CD4-positive, CD25-positive, alpha-beta regulatory T cell (primary cell): Measurements from ENCODE around the gene HPCAL1. TPM values are rescaled to one million over a fixed set of nuclear protein-coding genes. Genes with fewer than 3 reads are reported as not detected.
A peak's percentile ranks its signal among the peaks of the same experiment; 100 is the strongest.

Experiments used
- ATAC-seq, 2 donors: fragments of 150-1000 bp; cut with Tn5 transposase; one replicate each; pipeline ENCODE4 v1.10.0; 2021; ENCODE audit warnings: low read depth in 2 of 2, moderate number of reproducible peaks in 2 of 2, moderate library complexity in 1 of 2
- DNase-seq, 3 donors: peaks; one replicate each; pipeline versions ENCODE4 v3.0.0 to v3.0.0-alpha.2; 2012 to 2022; ENCODE audit warnings: mixed read lengths in 1 of 3
- H3K27ac ChIP-seq: one replicate; pipeline ENCODE4 v1.7.0; 2013; ENCODE audit warnings: mild to moderate bottlenecking, low read length; ENCODE audit not compliant: insufficient read depth, poor library complexity, severe bottlenecking
- H3K27me3 ChIP-seq: one replicate; pipeline ENCODE4 v1.7.0; 2013; ENCODE audit warnings: low read length; ENCODE audit not compliant: control insufficient read depth, insufficient read depth
- H3K36me3 ChIP-seq: one replicate; pipeline ENCODE4 v1.7.0; 2013; ENCODE audit warnings: mild to moderate bottlenecking, low read length, moderate library complexity; ENCODE audit not compliant: control insufficient read depth, insufficient read depth
- H3K4me1 ChIP-seq: 2 replicates; pipeline ENCODE4 v1.7.0; 2013; ENCODE audit warnings: mild to moderate bottlenecking, low read length; ENCODE audit not compliant: insufficient read depth, control insufficient read depth, poor library complexity, severe bottlenecking
- H3K4me3 ChIP-seq: one replicate; pipeline ENCODE4 v1.7.0; 2013; ENCODE audit warnings: low read depth, mild to moderate bottlenecking, low read length, moderate library complexity
- H3K9me3 ChIP-seq, 2 experiments: 1 replicate in 1 of 2; 2 replicates in 1 of 2; pipeline ENCODE4 v1.7.0; 2013; ENCODE audit warnings: low read length in 2 of 2, mild to moderate bottlenecking in 1 of 2, moderate library complexity in 1 of 2; ENCODE audit not compliant: control insufficient read depth in 2 of 2
- H3K27ac Mint-ChIP-seq, 3 donors: one replicate each; pipeline ENCODE4 v1.8.0; 2020 to 2022; ENCODE audit warnings: mild to moderate bottlenecking in 3 of 3, mixed read lengths in 3 of 3, moderate library complexity in 2 of 3
- H3K27me3 Mint-ChIP-seq: one replicate; pipeline ENCODE4 v1.8.0; 2022; ENCODE audit warnings: mild to moderate bottlenecking, mixed read lengths
- H3K36me3 Mint-ChIP-seq: one replicate; pipeline ENCODE4 v1.8.0; 2020; ENCODE audit warnings: mixed read lengths
- H3K4me1 Mint-ChIP-seq, 4 donors: one replicate each; pipeline ENCODE4 v1.8.0; 2020 to 2022; ENCODE audit warnings: mixed read lengths in 4 of 4, mild to moderate bottlenecking in 1 of 4
- H3K4me3 Mint-ChIP-seq, 4 donors: one replicate each; pipeline ENCODE4 v1.8.0; 2020 to 2022; ENCODE audit warnings: mild to moderate bottlenecking in 4 of 4, mixed read lengths in 4 of 4, moderate library complexity in 3 of 4
- H3K9me3 Mint-ChIP-seq, 7 donors: one replicate each; pipeline ENCODE4 v1.8.0; 2020 to 2022; ENCODE audit warnings: mixed read lengths in 7 of 7, mild to moderate bottlenecking in 3 of 7, moderate library complexity in 2 of 7
- polyA plus RNA-seq, 4 donors: library from polyadenylated mRNA; unstranded; fragments of 300-500 nt; fragmentation: Illumina TruSeq; gene quantifications; one replicate each; pipeline ENCODE4 v1.2.3, GENCODE V29; 2021
- total RNA-seq: library from RNA; stranded (reverse); gene quantifications from one replicate; pipeline ENCODE4 v1.2.3, GENCODE V29; 2022

The HPCAL1 gene
- total RNA-seq (33.8 TPM), polyA plus RNA-seq (10 to 100 TPM; 80.6 to 95.6 (median 87.7) TPM)

DNA sequence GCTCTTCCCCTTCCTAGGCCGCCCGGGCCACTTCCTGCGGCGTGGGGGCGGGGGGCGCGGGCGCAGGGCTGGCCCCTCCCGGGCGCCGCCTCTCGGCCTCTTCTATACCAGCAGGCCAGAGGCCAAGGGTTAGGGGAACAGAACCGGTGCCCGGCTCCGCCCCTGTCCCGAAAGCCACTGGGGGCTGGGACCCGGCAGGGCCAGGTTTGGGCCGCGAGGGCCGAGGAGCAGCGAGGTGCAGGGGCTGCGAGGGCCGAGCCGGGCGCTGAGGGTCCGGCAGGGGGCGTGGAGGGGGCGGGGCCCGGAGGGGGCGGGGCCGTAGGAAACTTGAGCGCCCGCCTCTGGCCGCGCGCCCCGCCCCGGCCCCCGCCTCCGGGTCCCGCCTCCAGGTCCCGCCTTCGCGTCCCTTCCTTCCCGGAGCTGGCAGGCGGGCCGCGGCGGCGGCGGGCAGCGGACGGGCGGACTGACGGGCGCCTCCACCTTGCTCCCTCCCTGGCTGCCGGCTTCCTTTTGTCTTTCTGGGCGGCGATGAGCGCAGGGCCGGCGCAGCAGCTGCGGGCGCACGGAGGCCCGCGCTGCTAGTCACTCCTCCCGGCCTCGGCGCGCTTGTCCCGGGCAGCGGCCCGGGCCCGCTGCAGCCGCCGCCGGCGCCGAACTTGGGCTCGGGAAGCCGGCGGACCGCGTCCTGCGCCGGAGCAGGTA is at the start of gene HPCAL1:
Gene HPCAL1, plus strand, starts transcription at position 426 of the 702 bp plus-strand sequence. CDS start 116,854 bp downstream, outside the sequence.
- H3K9me3 Mint-ChIP-seq = no peaks in the 10 kb centered on the region
- Histone ChIP-seq H3K27ac (peak within 1 kb of the TSS; percentile 70), H3K36me3 (peaks cover 2% of the 10 kb centered on the region), H3K4me1 (peaks cover 64% of the 10 kb centered on the region), H3K9me3 (no peaks in the 10 kb centered on the region), H3K27me3 (no peaks in the 10 kb centered on the region), H3K4me3 (peak within 1 kb of the TSS; percentile 87)
- peak within 1 kb of the TSS; percentile 93 to 99 (median 98) for H3K4me3 Mint-ChIP-seq
- H3K27ac Mint-ChIP-seq = peak within 1 kb of the TSS; percentile 41 to 94 (median 94)
- H3K27me3 Mint-ChIP-seq = peaks cover 8% of the 10 kb centered on the region
- DNase-seq (peak; percentile 78 to 89 (median 86)), ATAC-seq (peak; percentile 78 to 84)
- H3K4me1 Mint-ChIP-seq = peaks cover 17 to 72% (median 46%) of the 10 kb centered on the region in 4 donors
- no peaks in the 10 kb centered on the region for H3K36me3 Mint-ChIP-seq

DNA sequence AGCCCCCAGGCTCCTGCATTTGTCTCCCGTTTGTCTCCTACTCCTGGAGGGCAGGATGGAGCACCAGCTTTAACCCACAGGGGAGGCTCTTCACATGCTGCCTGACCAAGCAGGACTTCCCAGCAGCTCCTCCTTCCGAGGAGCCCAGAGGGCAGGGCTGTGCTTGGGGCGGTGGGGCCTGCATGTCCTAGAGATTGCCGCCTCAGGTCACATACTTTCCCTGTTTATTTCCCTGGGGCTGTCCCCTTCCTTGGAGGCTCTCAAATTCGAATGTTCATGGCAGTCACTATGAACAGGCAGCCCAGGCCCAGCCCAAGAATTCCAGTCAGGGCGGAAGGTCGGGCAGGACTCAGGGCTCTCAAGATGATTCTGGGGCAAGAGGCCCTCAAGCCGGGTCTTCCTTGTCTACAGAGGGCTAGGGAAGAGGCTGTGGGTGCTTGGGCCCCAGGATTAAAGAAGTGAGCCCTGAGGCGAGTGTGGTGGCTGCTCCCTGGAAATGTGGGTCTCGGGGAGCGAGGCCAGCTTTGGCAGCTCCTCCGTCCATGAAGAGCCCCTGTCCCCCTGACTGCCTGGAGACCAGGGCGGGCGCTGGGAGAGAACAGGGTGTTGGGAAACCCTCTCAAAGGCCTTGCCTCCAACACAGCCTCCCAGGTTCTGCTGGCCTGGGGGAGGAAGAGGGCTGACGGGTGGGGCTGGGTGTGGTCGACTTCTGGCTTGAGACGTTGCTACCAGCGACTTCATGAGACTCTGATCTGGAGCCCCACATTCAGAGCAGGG is 48.9 kb upstream of the HPCAL1 start:
- H3K4me1 ChIP-seq = no peaks in the 10 kb centered on the region
- peak overlapping the region in 1 of 3 donors; percentile 20 for H3K27ac Mint-ChIP-seq

DNA sequence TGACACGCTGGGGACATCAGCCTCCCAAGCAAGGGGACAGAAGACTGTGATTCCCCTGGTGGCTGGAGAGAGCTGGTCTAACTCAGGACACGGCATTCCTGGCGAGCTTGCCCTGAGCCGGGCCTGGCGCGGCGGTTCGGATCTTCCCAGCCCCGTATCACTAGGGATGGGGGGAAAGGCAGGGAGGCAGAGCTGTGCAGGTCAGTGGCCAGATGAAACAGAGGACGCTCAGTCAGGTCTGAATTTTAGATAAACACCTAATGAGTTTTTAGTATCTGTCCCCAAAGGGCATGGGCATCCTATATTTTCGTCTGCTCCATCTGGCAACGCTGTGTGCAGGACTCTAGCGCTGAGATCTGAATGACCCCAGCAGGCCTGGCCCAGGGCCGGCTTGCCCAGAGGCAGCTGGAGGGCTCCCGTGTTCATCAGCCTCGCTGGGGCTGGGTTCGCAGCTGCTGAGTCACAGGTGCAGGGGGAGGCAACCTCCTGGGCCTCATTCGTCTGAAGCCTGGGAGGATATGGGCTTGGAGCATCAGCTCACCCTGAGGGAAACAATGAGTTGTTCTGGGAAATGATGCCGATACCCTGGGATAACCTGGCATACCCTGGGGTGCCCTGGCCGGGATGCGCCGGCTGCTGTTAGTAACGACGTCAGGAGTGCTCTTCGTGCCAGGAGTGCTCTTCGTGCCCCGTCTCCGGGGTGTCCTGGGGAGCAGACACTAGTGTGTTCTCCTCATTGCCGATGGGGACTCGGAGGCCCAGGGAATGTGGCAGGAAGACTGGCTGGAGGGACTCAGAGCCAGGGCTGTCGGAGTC is 48.1 kb upstream of the HPCAL1 start:
- Histone ChIP-seq H3K36me3 (no peaks in the 10 kb centered on the region), H3K9me3 (peaks cover 3 to 15% of the 10 kb centered on the region in 2 experiments), H3K27ac (no peak overlapping the region), H3K4me1 (no peaks in the 10 kb centered on the region), H3K27me3 (no peaks in the 10 kb centered on the region), H3K4me3 (no peak overlapping the region)
- no peak for ATAC-seq
- Mint-ChIP-seq H3K36me3 (no peaks in the 10 kb centered on the region), H3K27ac (no peak overlapping the region), H3K9me3 (peaks cover 0 to 20% (median 10%) of the 10 kb centered on the region in 7 donors), H3K27me3 (peaks cover 10% of the 10 kb centered on the region), H3K4me3 (no peak overlapping the region), H3K4me1 (no peaks in the 10 kb centered on the region)
- no peak for DNase-seq

More for the DNA sequence above, 48.9 kb upstream of the HPCAL1 start:
- no peak overlapping the region for H3K4me3 Mint-ChIP-seq
- no peaks in the 10 kb centered on the region for H3K4me1 Mint-ChIP-seq
- H3K9me3 Mint-ChIP-seq = peaks cover 0 to 20% (median 12%) of the 10 kb centered on the region in 7 donors
- H3K27me3 Mint-ChIP-seq = peaks cover 10% of the 10 kb centered on the region
- Histone ChIP-seq H3K9me3 (peaks cover 3 to 22% of the 10 kb centered on the region in 2 experiments), H3K4me3 (no peak overlapping the region), H3K27me3 (no peaks in the 10 kb centered on the region), H3K27ac (no peak overlapping the region), H3K36me3 (no peaks in the 10 kb centered on the region)
- no peak for ATAC-seq
- H3K36me3 Mint-ChIP-seq = no peaks in the 10 kb centered on the region
- DNase-seq = no peak

DNA sequence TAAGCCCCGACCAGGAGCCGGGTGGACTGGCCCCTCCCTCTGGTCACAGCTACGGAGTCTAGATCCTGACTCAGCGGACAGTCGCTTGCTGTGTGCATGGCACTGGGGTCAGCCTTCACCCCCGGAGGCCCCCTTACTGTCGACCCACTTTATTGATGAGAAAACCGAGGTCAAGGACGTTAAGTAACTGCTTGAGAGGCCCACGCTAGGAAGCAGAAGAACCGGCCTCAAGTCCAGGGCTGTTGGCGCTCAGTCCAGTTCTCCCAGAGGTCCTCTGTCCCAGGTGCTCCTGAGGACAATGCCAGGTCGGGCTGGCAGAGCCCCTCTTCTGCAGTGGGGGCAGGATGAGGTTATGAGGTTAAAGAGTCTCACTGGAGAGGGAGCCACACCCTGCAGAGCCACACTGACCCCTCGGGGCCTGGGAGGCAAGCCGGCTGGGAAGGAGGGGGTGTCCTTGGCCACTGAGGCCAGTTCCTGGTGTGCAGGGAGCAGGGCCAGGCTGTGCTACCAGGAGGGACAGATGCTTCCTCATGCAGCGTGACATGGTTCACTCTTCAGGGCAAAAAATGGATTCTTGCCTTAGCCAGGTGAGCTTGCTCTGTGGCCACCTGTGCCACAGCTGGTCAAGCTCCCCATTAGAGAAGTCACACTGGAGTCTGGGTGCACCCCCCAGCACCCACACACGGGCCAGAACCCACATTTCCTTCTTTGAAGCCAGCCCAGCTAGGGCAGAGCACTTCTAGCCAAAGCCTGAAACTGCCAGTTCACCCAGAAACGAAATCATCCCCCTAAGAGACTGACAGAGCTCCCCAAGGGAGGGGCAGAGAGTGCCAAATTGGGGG is 47.3 kb upstream of the HPCAL1 start:
- ATAC-seq (no peak), DNase-seq (no peak)
- Histone ChIP-seq H3K27me3 (no peaks in the 10 kb centered on the region), H3K9me3 (peaks cover 0 to 7% of the 10 kb centered on the region in 2 experiments), H3K27ac (no peak overlapping the region), H3K4me3 (no peak overlapping the region), H3K36me3 (no peaks in the 10 kb centered on the region), H3K4me1 (no peaks in the 10 kb centered on the region)
- Mint-ChIP-seq H3K9me3 (peaks cover 0 to 13% (median 7%) of the 10 kb centered on the region in 7 donors), H3K4me3 (no peak overlapping the region), H3K4me1 (no peaks in the 10 kb centered on the region), H3K27me3 (peaks cover 10% of the 10 kb centered on the region), H3K36me3 (no peaks in the 10 kb centered on the region), H3K27ac (no peak overlapping the region)

DNA sequence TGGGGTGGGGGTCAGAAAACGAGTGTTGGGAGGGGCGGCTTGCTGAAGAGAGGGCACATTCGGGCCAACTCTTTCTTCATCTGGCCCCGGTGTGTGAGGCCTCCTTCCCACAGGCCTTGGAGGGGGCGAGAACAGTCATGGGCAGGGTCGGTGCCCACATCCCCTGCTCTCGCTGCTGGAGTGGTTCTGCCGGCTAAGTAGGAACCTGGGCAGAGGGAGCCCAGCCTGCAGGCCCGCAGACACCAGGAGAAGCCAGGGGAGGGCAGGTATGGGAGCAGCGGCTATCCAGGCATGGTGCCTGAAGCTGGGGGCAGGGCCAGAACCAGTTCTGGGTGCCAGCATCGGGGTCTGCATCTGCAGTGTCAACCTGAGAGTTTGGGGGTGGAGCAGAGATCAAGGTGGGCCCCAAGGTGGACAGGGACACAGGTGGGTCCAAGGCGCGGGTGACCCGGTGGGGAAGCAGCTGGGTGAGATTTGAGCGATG is 46.6 kb upstream of the HPCAL1 start:
- DNase-seq = no peak
- H3K27ac Mint-ChIP-seq = no peak overlapping the region
- Histone ChIP-seq H3K27ac (no peak overlapping the region), H3K4me3 (no peak overlapping the region), H3K9me3 (peaks cover 0 to under 1% of the 10 kb centered on the region in 2 experiments), H3K27me3 (no peaks in the 10 kb centered on the region), H3K4me1 (no peaks in the 10 kb centered on the region), H3K36me3 (no peaks in the 10 kb centered on the region)
- ATAC-seq = no peak
- no peaks in the 10 kb centered on the region for H3K4me1 Mint-ChIP-seq
- peaks cover 0 to 8% (median 3%) of the 10 kb centered on the region in 7 donors for H3K9me3 Mint-ChIP-seq
- no peaks in the 10 kb centered on the region for H3K36me3 Mint-ChIP-seq
- H3K4me3 Mint-ChIP-seq = no peak overlapping the region
- H3K27me3 Mint-ChIP-seq = peaks cover 10% of the 10 kb centered on the region

DNA sequence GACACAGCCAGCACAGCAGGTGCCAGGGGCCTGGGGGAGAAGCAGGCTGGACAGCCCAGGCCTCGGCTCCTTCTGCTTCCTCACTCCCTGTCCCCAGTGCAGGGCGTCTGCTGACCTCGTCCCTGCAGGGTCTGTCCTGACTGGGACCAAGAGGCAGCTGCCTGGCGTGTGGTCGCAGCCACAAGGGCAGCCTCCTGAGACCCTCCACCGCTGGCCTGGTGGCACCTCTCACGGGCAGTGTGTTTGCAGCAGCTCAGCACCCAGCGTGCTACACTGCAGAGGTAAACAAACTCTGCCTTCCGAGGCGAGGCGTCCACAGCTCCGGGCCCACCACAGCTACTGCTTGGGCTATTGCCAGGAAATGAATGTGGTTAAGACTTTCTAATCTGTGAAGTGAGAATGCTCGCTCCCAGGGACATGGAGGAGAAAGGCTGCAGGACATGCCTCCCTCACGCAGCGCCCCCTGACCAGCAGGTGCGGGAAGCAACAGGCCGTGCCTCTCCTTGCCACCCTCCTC is 46.1 kb upstream of the HPCAL1 start:
- H3K9me3 Mint-ChIP-seq = peaks cover 0 to 5% (median under 1%) of the 10 kb centered on the region in 7 donors
- no peak for DNase-seq
- no peaks in the 10 kb centered on the region for H3K27me3 ChIP-seq
- no peak overlapping the region for H3K4me3 Mint-ChIP-seq
- H3K27ac ChIP-seq = no peak overlapping the region
- H3K4me1 Mint-ChIP-seq = no peaks in the 10 kb centered on the region
- ATAC-seq = no peak
- no peaks in the 10 kb centered on the region for H3K9me3 ChIP-seq
- no peaks in the 10 kb centered on the region for H3K36me3 ChIP-seq
- no peak overlapping the region for H3K4me3 ChIP-seq
- H3K27ac Mint-ChIP-seq = no peak overlapping the region
- H3K4me1 ChIP-seq = no peaks in the 10 kb centered on the region
- H3K36me3 Mint-ChIP-seq = no peaks in the 10 kb centered on the region
- H3K27me3 Mint-ChIP-seq = peaks cover 10% of the 10 kb centered on the region
